Placental pericyte (primary cell): ENCODE data around the gene HLX. TPM values are rescaled to one million over a fixed set of nuclear protein-coding genes. Genes with fewer than 3 reads are reported as not detected.

Experiments used
- total RNA-seq: library from RNA; depleted of rRNA; stranded (reverse); fragments of >200 nt; gene quantifications from 2 replicates; pipeline ENCODE4 v1.2.3, GENCODE V29; 2012

The HLX gene
- total RNA-seq, result 8.2 and 18.2 TPM in 2 replicates

GRCh38 chr1:220879076-220879508 is at the start of gene HLX:
Gene HLX (plus strand): TSS chr1:220879443. CDS start chr1:220879858, 415 bp downstream.

Other genes with a start within 250 kb of the HLX start
- 1.3 and 2.4 TPM in 2 replicates for gene C1orf115, start 189.1 kb upstream of the HLX start, total RNA-seq
- 2.4 and 6.8 TPM in 2 replicates for gene MTARC2, start 131.1 kb upstream of the HLX start, total RNA-seq
- 0.14 and 0.44 TPM in 2 replicates for gene MTARC1, start 92.5 kb upstream of the HLX start, total RNA-seq